ENCODE data around the gene GPR132.

DNA sequence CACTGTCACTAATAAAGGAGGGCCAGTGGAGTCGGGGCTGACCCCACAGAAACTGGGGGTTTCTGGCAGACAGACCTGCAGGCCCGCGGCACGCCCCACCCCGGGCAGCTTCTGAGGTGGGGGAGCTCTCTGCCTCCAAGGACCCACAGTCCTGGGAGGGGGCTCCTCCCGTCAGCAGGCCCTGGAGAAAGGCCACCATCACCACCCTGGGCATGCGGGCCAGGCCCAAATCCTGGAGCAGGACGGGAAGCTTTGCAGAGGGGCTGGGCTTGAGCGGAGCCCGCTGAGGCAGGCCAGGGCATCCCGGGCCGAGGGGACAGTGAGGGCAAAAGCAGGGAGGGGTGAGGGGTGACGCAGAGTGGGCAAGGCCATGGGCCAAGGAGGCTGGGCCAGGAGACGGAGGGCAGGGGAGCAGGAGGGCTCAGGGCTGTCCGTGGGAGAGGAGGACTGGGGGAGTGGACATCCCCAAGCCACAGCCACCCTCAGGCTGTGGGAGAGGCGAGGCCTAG lies 11.1 kb upstream of the GPR132 start:
- TF ChIP-seq, protein P1, sequence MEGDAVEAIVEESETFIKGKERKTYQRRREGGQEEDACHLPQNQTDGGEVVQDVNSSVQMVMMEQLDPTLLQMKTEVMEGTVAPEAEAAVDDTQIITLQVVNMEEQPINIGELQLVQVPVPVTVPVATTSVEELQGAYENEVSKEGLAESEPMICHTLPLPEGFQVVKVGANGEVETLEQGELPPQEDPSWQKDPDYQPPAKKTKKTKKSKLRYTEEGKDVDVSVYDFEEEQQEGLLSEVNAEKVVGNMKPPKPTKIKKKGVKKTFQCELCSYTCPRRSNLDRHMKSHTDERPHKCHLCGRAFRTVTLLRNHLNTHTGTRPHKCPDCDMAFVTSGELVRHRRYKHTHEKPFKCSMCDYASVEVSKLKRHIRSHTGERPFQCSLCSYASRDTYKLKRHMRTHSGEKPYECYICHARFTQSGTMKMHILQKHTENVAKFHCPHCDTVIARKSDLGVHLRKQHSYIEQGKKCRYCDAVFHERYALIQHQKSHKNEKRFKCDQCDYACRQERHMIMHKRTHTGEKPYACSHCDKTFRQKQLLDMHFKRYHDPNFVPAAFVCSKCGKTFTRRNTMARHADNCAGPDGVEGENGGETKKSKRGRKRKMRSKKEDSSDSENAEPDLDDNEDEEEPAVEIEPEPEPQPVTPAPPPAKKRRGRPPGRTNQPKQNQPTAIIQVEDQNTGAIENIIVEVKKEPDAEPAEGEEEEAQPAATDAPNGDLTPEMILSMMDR (IDR thresholded peaks at IDR 0.05), result no peak
- no peak for TF ChIP-seq POLR2A (IDR thresholded peaks at IDR 0.05; ENCODE audit: low read length)
- TF ChIP-seq, protein P2, sequence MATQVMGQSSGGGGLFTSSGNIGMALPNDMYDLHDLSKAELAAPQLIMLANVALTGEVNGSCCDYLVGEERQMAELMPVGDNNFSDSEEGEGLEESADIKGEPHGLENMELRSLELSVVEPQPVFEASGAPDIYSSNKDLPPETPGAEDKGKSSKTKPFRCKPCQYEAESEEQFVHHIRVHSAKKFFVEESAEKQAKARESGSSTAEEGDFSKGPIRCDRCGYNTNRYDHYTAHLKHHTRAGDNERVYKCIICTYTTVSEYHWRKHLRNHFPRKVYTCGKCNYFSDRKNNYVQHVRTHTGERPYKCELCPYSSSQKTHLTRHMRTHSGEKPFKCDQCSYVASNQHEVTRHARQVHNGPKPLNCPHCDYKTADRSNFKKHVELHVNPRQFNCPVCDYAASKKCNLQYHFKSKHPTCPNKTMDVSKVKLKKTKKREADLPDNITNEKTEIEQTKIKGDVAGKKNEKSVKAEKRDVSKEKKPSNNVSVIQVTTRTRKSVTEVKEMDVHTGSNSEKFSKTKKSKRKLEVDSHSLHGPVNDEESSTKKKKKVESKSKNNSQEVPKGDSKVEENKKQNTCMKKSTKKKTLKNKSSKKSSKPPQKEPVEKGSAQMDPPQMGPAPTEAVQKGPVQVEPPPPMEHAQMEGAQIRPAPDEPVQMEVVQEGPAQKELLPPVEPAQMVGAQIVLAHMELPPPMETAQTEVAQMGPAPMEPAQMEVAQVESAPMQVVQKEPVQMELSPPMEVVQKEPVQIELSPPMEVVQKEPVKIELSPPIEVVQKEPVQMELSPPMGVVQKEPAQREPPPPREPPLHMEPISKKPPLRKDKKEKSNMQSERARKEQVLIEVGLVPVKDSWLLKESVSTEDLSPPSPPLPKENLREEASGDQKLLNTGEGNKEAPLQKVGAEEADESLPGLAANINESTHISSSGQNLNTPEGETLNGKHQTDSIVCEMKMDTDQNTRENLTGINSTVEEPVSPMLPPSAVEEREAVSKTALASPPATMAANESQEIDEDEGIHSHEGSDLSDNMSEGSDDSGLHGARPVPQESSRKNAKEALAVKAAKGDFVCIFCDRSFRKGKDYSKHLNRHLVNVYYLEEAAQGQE (IDR thresholded peaks at IDR 0.05), result no peak
- TF ChIP-seq CHD2 (IDR thresholded peaks at IDR 0.05; ENCODE audit: low read length, partially characterized antibody), result no peak
- TF ChIP-seq, protein P3, sequence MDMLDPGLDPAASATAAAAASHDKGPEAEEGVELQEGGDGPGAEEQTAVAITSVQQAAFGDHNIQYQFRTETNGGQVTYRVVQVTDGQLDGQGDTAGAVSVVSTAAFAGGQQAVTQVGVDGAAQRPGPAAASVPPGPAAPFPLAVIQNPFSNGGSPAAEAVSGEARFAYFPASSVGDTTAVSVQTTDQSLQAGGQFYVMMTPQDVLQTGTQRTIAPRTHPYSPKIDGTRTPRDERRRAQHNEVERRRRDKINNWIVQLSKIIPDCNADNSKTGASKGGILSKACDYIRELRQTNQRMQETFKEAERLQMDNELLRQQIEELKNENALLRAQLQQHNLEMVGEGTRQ (IDR thresholded peaks at IDR 0.05), result no peak
- no peak for TF ChIP-seq EP300 (IDR thresholded peaks at IDR 0.05)
- TF ChIP-seq SMC3 (IDR thresholded peaks at IDR 0.05), result no peak
- TF ChIP-seq MAFK (IDR thresholded peaks at IDR 0.05; ENCODE audit: partially characterized antibody), result no peak
- no peak for TF ChIP-seq HOXA7 (CRISPR knock-in tag; IDR thresholded peaks at IDR 0.05)

Data from A549 (cell line).